Adipocyte (in vitro differentiated cells): ENCODE results near the gene ASPHD1.
"Not testable (repeated sequence)": the region's sequence is repeated elsewhere in the genome, so short reads cannot be mapped to it uniquely, and the experiment has no call there.

Experiments
- DNase-seq: peaks from one replicate; pipeline ENCODE4 v3.0.0-alpha.2; 2015; ENCODE audit warnings: low read depth
- H3K27me3 ChIP-seq: replicated peaks from 2 replicates; pipeline ENCODE4 v1.7.0; 2013; ENCODE audit warnings: mild to moderate bottlenecking, low read length, moderate library complexity; ENCODE audit not compliant: control insufficient read depth, insufficient read depth
- H3K36me3 ChIP-seq: 2 replicates; pipeline ENCODE4 v1.7.0; 2013; ENCODE audit warnings: low read length, mild to moderate bottlenecking, moderate library complexity; ENCODE audit not compliant: control insufficient read depth, insufficient read depth, severe bottlenecking
- H3K4me1 ChIP-seq: 2 replicates; pipeline ENCODE4 v1.7.0; 2013; ENCODE audit warnings: mild to moderate bottlenecking, low read length, moderate library complexity; ENCODE audit not compliant: control insufficient read depth, insufficient read depth
- H3K4me3 ChIP-seq: 2 replicates; pipeline ENCODE4 v1.7.0; 2013; ENCODE audit warnings: mild to moderate bottlenecking, low read length, moderate library complexity
- H3K9ac ChIP-seq: 2 replicates; pipeline ENCODE4 v1.7.0; 2013; ENCODE audit warnings: mild to moderate bottlenecking, low read length, moderate library complexity
- H3K9me3 ChIP-seq: 2 replicates; pipeline ENCODE4 v1.7.0; 2013; ENCODE audit warnings: mild to moderate bottlenecking, low read length, moderate library complexity; ENCODE audit not compliant: control insufficient read depth

Gene ASPHD1

GRCh38 chr16:29899516-29900101 lies 679 bp upstream of the ASPHD1 start, which contains the start of gene SEZ6L2:
TSS of gene SEZ6L2 (minus strand) at chr16:29899550. CDS start at chr16:29899019, 531 bp downstream.
- peaks cover 25% of the 10 kb centered on the region for H3K27me3 ChIP-seq
- peak; percentile 75 for DNase-seq
- no peaks in the 10 kb centered on the region for H3K36me3 ChIP-seq
- H3K4me1 ChIP-seq = peaks cover 7% of the 10 kb centered on the region
- H3K9ac ChIP-seq = no peak within 1 kb of the TSS
- H3K4me3 ChIP-seq = peak within 1 kb of the TSS; percentile 73
- no peaks in the 10 kb centered on the region for H3K9me3 ChIP-seq

DNA sequence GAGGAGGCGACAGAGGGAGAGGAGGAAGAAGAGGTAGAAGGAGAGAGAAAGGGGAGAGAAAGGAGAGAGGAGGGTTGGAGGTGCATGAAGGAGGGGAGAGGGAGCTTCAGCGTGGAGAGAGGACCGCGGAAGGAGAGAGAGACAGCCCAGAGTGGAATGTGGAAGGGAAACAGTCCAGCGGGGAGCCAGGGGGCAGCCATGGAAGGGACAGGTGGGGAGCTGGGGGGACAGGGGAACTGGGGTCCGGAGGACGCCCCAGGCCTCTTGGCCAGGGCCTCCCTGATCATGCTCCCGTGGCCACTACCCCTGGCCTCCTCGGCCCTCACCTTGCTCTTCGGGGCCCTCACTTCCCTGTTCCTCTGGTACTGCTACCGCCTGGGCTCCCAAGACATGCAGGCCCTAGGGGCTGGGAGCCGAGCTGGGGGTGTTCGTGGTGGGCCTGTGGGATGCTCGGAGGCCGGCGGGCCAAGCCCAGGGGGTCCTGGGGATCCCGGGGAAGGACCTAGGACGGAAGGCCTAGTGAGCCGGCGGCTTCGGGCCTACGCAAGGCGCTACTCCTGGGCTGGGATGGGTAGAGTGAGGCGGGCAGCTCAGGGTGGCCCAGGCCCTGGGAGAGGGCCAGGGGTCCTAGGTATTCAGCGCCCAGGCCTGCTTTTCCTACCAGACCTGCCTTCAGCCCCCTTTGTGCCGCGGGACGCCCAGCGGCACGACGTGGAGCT lies 759 bp downstream of the ASPHD1 start:
- no peaks in the 10 kb centered on the region for H3K36me3 ChIP-seq
- H3K4me3 ChIP-seq = peak overlapping the region; percentile 73
- peaks cover 7% of the 10 kb centered on the region for H3K4me1 ChIP-seq
- H3K9ac ChIP-seq = peak overlapping the region; percentile 53
- no peak for DNase-seq
- no peaks in the 10 kb centered on the region for H3K9me3 ChIP-seq
- peaks cover 21% of the 10 kb centered on the region for H3K27me3 ChIP-seq

- Histone ChIP-seq H3K4me1 (peaks cover 7% of the 10 kb centered on the region), H3K4me3 (no peak overlapping the region), H3K36me3 (peaks cover 2% of the 10 kb centered on the region), H3K27me3 (peaks cover 19% of the 10 kb centered on the region), H3K9ac (no peak overlapping the region), H3K9me3 (no peaks in the 10 kb centered on the region)
- DNase-seq = no peak
Observed at GRCh38 chr16:29901607-29901945, 1.3 kb downstream of the ASPHD1 start.

DNA sequence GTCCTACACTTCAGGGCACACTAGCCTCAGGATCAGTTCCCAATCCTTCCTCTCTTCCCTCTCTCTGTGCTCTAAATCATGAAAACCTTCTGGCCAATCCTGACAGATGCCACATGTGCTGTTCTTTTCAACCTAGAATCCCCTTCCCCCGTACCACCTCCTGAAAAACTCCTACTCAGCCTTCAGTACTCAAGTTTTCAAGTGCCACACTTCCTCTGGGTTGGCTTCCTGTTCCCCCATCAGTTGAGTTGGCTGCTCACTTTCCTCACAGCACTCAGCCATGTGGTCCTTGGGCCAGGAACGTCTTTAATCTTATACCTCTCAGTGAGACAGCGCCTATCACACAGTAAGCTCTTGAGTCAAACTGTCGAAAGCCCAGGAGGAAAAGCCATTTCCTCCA lies 3.3 kb downstream of the ASPHD1 start:
- H3K36me3 ChIP-seq = peaks cover 4% of the 10 kb centered on the region
- no peak for DNase-seq

DNA sequence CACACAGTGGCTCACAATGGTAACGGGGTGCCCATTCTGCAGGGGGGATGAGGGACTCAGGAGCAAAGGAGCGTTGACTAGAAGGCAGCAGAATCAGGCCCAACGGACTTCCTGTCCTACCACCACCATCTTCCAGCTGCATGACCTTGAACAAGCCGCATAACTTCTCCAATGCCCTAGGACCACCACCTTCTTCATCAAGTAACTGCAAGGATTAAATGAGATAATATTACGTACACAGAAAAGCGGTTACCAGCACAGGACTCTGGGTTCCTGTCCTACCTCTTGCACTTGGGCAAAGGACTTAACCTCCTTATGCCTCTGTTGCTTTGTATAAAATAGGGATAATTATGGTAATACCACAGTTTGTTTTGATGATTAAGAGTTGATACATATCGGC lies 4.7 kb downstream of the ASPHD1 start:
- no peak overlapping the region for H3K9ac ChIP-seq
- H3K4me1 ChIP-seq = peaks cover 14% of the 10 kb centered on the region
- no peaks in the 10 kb centered on the region for H3K9me3 ChIP-seq
- no peaks in the 10 kb centered on the region for H3K27me3 ChIP-seq
- no peak overlapping the region for H3K4me3 ChIP-seq
- no peak for DNase-seq
- peaks cover 4% of the 10 kb centered on the region for H3K36me3 ChIP-seq

More for the DNA sequence above, 3.3 kb downstream of the ASPHD1 start:
- H3K27me3 ChIP-seq = peaks cover 3% of the 10 kb centered on the region
- H3K4me3 ChIP-seq = no peak overlapping the region
- H3K4me1 ChIP-seq = peaks cover 7% of the 10 kb centered on the region
- no peak overlapping the region for H3K9ac ChIP-seq
- H3K9me3 ChIP-seq = no peaks in the 10 kb centered on the region

GRCh38 chr16:29905668-29906067 lies 5.4 kb downstream of the ASPHD1 start:
- Histone ChIP-seq H3K4me3 (no peak overlapping the region), H3K9ac (no peak overlapping the region), H3K4me1 (peaks cover 12% of the 10 kb centered on the region), H3K27me3 (no peaks in the 10 kb centered on the region), H3K36me3 (peaks cover 4% of the 10 kb centered on the region), H3K9me3 (no peaks in the 10 kb centered on the region)
- DNase-seq = no peak

GRCh38 chr16:29906520-29907244 lies 6.4 kb downstream of the ASPHD1 start:
- no peak for DNase-seq
- Histone ChIP-seq H3K36me3 (peaks cover 4% of the 10 kb centered on the region), H3K27me3 (no peaks in the 10 kb centered on the region), H3K4me3 (no peak overlapping the region), H3K4me1 (peaks cover 7% of the 10 kb centered on the region), H3K9ac (no peak overlapping the region), H3K9me3 (no peaks in the 10 kb centered on the region)

GRCh38 chr16:29907973-29908372 lies 7.7 kb downstream of the ASPHD1 start:
- H3K27me3 ChIP-seq = no peaks in the 10 kb centered on the region
- H3K4me1 ChIP-seq = peaks cover 7% of the 10 kb centered on the region
- H3K36me3 ChIP-seq = peaks cover 4% of the 10 kb centered on the region
- no peak overlapping the region for H3K9ac ChIP-seq
- no peak for DNase-seq
- no peak overlapping the region for H3K4me3 ChIP-seq
- no peaks in the 10 kb centered on the region for H3K9me3 ChIP-seq

- Histone ChIP-seq H3K9ac (no peak overlapping the region), H3K4me1 (peaks cover 7% of the 10 kb centered on the region), H3K9me3 (no peaks in the 10 kb centered on the region), H3K4me3 (no peak overlapping the region), H3K27me3 (no peaks in the 10 kb centered on the region), H3K36me3 (peaks cover 4% of the 10 kb centered on the region)
- no peak for DNase-seq
Observed at GRCh38 chr16:29908719-29909220, 8.5 kb downstream of the ASPHD1 start.

DNA sequence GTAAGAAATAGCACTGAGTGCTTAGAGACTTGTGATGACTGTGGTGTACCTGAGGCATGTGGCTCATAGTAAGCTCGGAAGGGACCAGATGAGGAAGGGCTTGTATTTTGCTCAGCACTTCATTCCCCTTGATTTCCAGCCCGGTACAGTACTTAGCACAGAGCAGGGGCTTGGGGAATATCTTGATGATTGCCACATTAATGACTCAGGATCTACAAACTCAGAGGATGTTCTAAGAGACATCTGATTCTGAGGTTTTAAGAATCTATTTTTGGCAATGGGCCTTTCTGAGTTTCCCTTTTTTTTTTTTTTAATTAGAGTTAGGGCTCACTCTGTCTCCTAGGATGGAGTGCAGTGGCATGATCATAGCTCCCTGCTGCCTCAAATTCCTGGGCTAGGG lies 9.1 kb downstream of the ASPHD1 start:
- peaks cover 7% of the 10 kb centered on the region for H3K4me1 ChIP-seq
- no peak overlapping the region for H3K9ac ChIP-seq
- no peak overlapping the region for H3K4me3 ChIP-seq
- peaks cover 8% of the 10 kb centered on the region for H3K36me3 ChIP-seq
- DNase-seq = peak; percentile 23
- no peaks in the 10 kb centered on the region for H3K9me3 ChIP-seq
- no peaks in the 10 kb centered on the region for H3K27me3 ChIP-seq

GRCh38 chr16:29909851-29910250 lies 9.6 kb downstream of the ASPHD1 start:
- not testable (repeated sequence) for H3K4me3 ChIP-seq, H3K9ac ChIP-seq, H3K4me1 ChIP-seq, H3K9me3 ChIP-seq, DNase-seq, H3K27me3 ChIP-seq
- peaks cover 12% of the 10 kb centered on the region for H3K36me3 ChIP-seq
